ENCODE measurements around the gene HSBP1L1.
"Not testable (repeated sequence)": the region's sequence is repeated elsewhere in the genome, so short reads cannot be mapped to it uniquely, and the experiment has no call there.

Gene HSBP1L1

DNA sequence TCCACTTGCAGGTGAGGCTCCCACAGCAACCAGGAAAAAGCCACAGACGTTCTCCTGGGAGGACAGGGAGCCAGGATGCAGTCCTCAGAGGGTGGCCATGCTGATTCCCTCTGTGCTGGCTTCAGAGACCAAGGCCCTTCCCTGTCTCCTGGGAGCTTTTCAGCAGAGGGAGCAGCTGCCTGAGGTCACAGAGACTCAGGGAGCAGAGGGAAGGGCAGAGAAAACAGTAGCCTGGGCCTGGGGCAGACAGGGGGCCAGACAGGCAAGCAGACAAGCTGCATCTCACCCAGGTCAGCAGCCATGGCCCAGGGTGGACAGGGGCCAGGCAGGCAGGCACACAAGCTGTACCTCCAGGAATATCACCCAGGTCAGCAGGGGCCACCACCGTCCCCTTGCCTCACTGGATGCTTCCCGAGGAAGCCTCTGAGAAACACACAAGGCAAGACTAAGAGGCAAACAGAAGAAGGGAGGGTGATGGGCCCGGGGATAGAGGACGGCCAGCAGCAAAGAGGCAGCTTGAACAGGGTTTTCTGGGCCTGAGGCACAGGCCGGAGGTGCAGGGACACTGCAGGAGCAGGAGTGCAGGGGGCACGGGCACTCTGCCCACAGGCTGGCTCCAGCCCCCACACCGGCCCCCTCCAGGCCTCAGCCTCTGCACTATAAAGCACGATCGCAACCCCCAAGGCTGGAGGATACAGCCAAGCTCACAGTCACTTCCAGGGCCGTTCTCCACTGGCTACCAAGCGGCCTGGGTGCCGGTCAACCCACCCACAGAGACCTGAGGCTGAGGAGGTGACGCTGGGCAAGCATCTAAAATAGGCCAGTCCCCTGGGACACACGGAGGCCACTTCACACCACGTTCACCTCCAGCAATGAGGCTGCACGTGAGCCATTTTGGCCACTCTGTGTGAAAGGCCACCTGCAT is 19.1 kb upstream of the HSBP1L1 start:
- peak; percentile 49 for DNase-seq

DNA sequence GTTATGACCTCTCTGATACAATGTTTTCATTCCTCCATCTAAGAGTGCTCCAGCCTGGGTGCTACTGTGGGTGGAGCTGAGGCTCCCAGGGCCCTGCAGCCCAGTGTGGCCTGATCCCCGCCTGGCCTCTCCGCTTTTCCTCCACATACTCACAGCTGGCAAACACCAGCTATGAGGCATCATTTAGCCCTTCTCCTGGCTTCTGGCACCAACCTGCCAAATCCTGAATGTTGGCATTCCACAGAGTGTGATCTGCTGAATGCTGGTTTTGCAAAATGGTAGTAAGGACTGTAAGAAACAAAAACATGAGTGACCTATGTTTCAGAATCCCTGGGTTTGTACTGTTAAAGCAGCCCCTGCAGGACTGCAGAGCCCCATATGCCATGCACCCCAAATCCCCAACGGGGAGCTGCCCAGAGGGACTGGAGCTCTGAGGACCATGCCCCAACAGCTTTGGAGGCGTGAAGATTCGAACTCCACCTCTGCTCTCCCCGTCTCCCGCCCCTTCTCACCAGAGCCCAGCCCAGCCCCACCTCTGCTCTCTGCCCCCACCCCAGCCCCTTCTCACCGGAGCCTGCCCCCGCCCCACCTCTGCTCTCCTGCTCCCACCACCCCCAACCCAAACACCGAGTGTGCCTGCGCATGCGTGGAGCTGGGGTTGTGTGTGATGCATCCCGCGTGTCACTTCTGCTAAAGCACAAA is 17.2 kb upstream of the HSBP1L1 start:
- peak; percentile 40 for DNase-seq

DNA sequence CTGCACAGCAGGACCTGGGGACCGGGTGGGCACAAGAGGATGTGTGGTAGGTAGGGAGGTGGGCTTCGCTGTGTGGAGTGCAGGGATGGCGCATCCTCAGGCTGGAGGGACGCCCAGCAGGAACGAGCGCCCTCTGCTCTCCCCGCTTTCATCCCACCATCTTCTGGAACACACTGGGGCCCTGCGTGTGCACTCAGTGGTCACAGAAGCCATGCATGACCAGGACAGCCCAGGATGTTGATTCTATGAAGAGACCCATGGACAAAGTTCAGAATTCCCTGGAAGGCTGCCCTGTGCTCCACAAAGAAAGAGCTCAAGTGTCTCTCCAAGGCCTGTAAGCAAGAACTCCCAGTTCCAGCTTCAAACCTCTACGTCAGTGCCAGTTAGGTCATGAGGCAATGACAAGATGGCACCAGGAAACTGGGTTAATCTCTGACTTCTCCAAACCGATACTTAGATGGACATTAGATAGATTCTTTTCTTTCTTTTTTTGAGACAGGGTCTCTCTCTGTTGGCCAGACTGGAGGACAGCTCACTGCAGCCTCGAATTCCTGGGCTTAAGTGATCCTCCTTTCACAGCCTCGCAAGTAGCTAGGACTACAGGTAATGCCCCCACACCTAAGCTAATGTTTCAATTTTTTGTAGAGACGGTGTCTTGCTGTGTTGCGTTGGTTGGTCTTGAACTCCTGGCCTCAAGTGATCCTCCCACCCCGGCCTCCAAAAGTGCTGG is 16.4 kb upstream of the HSBP1L1 start:
- DNase-seq, result peak; percentile 20

DNA sequence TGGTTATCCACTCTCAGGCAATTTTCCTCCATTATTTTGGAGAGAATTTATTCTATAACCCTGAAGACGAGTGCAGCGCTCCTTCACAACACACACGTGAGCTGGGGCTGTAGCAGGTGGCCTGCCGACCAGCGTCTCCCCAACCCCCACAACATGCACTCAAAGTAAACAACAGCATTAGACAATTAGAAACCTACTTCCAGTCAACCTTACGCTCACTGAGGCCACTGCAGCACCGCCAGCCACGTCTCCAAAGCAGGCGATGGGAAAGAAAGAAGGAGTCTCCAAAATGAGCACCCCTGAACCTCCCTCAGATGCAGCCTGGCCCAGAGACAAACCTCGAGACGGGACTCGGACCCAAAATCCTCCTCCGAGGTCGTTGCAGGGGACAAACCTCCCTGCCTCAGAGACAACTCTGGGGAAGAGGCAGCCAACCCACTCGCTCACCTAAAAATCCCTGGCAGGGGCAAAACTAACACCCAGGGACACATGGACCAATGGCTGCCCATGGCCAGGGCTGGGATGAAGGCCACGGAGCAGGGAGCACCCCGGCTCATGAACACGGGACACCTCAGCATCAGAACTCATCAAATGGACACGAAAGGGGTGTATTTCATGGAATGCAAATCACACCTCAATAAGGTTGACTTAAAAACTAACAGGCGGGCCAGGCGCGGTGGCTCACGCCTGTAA is 15.6 kb upstream of the HSBP1L1 start:
- peak; percentile 44 for DNase-seq

DNA sequence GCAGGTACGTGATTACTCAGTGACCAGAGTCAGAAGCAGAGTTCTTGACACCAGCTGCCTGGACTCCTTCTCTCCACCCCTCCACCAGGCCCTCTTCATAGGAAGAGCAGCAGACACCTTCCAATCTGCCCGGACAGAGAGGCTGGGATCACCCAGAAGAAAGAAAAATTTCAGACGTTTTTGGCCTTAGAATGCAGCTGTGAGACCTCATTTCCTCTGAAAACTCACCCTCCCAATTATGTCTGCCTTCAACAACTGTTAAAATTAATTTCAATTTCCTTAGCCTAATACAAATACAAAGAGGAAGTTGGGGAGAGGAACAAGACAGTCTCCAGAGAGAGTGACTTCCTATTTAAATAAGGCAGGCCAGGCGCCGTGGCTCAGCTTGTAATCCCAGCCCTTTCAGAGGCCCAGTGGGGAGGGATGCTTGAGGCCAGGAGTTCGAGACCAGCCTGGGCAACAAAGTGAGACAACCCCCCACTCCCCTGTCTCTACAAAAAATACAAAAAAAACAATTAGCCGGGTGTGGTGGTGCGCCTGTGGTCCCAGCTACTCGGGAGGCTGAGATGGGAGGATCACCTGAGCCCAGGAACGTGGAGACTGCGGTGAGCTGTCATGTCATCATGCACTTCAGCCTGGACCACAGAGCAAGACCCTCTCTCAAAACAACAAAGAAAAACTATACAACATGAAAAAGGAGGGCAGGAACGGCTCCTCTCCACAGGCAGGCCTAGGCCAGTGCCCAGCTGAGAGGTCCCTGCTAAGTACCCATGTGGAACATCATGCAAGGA is 14.6 kb upstream of the HSBP1L1 start:
- DNase-seq, result peak; percentile 51

DNA sequence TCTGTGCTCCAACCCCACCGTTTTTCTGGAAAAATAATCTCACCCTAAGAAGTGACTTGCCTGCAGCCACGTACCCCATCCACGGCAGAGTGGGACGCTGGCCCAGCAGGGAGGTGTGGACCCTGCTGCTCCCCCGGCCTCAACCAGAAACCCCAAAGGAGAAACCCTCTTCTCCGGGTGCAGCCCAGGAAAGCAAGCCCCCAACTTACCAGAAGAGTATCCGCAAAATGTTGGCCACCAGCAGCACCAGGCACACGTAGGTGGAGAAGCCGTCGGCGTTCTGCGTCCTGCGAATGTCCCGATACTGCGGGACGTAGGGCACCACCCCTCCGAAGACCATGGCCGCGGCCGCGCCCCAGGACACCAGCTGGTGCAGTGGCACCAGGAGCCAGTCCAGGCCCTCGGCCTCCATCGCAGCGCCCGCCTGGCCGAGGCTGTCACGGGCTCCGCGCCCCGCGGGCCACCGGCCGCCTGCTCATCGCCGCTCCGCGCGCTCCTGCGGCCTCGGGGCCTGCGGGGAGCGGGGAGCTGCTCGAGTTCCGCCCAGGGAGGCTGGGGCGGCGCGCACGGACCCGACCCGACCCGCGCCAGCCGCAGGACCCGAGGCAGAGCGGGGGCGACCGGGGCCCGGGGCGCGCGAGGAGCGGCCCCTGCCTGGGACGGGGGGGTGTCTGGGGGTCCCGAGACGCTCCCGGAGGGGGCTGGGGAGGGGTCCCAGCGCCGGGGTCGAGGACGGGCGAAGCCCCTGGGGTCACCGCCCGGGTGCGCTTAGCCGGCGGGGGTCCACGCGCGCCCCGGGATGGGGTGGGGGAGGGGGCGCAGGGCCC is 13.7 kb upstream of the HSBP1L1 start:
- DNase-seq, result peak; percentile 63

DNA sequence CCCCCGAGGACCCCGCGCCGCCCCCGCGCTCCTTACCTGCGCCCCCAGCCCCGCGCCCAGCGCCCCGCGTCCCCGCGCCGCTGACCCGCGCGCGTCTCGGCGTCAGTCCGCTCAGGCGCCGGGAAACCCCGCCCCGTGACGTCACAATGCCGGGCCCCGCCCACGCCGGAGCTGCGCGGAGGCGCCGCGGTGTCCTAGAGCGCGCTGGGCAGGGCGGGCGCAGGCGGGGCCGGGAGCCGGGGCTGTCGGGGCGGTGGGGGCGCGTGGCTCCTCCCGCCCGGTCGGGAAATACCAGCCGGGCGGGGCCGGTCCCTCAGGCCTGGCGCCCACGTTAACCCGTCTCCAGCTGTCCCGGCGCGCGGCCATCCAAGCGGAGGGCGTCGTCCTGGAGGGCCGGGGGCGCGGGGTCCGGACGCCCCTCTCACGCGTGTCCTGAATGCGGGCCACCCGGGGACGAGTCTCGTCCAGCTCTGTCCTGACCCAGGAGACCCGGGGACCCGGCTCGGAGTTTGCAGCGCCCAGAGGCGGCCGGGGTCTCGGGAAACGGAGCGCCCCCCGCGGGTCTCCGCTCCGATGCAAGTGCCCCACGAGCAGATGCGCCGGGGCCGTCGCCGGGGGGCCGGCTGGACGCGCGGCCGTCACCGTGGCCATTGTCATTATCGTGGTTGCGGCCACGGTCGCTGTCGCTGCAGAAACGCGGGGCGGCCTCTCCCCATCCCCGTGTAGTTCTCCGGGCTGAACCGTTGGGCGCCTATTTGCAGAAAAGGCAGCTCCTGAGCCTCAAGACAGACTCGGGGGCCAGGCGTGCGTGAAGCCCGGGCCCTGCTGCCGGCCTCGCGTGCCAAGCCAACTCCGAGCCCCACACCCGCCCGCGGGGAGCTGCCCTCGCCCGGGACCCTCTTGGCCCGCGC is 12.6 kb upstream of the HSBP1L1 start, which contains the start of gene SLC66A2:
Gene SLC66A2, minus strand, starts transcription at position 109 of the 911 bp plus-strand sequence. CDS start 727 bp downstream, outside the sequence.
- peak; percentile 100 for DNase-seq

DNA sequence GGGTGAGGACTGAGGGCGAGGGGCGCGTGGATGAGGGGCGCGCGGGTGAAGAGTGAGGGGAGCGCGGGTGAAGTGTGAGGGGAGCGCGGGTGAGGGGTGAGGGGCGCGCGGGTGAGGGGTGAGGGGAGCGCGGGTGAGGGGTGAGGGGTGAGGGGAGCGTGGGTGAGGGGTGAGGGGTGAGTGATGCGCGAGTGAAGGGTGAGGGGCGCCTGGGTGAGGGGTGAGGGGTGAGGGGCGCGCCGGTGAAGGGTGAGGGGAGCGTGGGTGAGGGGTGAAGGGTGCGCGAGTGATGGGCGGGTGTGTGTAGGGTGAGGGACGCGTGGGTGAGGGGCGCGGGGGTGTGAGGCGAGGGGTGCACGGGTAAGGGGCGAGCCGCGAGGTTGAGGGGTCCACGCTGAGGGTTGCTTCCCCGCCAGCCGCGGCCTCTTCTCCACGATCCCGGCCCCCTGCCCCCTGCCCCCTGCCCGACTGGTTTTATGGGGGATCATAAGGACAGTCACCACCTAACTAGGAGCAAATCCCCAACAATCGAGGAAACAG is 11.9 kb upstream of the HSBP1L1 start:
- no peak for DNase-seq

DNA sequence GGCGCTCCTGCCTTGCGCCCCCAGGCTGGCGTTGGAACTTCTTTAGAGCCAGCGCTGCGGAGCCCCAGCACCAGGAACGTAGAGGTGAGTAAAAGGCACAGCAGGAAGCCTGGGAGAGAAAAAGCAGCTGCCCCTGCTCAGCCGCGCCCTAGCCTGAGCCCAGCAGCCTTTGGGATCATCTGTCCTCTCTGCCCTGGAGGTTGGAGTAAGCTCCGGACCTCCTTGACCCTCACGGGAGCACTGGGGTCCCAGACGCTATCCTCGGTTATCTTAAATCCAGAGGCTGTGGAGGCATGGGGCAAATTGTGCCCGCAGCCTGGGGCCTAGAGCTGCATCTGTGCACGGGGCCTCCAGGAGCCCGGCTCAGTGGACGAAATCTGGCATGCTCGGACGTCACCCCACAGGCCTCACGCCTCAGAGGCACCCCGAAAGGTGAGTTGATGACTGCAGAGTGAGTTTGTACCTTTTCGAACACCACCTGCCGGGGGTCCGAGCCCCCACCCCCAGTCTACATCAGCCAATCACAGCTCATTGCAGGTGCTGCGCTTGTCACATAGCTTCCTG is 11.4 kb upstream of the HSBP1L1 start:
- DNase-seq, result peak; percentile 50

DNA sequence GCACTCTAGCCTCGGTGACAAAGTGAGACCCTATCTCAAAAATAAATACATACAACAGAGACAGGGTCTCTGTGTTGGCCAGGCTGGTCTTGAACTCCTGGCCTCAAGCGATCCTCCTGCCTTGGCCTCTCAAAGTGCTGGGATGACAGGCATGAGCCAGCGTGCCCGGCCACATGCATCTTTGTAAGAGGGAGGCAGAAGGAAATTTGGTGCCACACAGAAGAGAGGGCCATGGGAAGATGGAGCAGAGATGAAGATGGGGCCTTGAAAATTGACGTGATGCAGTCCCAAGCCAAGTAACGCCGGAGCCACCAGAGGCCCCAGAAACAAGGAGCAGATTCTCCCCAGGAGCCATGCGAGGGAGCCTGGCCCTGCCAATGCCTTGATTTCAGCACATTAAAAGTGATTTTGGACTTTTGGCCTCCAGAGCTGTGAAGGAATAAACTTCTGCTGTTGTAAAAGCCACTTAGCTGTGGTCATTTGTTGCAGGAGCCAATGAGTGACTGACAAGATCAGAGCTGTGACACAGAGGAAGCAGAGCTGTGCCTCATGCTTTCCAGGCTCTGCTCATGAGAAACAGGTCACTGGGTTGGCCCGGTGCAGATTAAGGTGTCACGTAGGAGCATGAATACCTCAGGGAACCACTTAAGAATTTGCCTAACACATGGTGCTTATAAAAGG is 10.3 kb upstream of the HSBP1L1 start:
- peak; percentile 59 for DNase-seq

DNA sequence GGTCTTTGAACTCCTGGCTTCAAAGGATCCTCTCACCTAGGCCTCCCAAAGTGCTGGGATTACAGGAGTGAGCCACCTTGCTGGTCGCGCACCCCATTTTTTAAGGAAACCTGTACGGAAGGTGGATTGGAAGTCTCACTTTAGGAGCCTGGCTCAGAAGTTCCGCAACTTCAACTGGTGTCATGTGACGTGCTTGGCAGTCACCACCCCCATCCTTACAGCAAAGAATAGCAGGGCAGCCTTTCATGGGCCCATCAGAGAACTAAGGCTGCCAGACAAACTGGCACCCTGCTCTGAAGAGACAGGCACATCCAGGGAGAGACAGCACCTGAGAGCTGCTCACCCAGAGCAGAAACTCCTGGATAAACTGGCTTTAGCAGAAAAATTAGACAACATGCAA is 9.7 kb upstream of the HSBP1L1 start:
- DNase-seq, result peak; percentile 30

DNA sequence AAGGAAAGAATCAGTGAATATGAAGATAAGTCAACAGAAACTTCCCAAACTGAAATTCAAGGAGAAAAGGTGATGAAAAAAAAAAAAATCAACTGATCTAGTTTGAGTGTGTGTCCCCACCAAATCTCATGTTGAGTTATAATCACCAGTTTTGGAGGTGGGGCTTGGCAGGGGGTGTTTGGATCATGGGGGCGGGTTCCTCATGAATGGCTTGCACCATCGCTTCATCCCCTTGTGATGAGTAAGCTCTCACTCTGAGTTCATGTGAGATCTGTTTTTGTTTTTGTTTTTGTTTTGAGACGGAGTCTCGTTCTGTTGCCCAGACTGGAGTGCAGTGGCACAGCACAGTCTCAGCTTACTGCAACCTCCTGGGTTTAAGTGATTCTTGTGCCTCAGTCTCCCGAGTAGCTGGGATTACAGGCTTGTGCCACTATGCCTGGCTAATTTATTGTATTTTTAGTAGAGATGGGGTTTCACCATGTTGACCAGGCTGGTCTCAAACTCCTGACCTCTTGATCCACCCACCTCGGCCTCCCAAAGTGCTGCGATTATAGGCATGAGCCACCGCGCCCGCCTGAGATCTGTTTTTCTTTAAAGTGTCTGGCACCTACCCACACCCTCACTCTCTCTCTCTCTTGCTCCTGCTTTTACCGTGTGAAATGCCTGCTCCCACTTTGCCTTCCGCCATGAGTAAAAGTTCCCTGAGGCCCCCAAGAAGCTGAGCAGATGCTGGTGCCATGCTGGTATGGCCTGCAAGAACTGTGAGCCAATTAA is 9.0 kb upstream of the HSBP1L1 start:
- DNase-seq, result peak; percentile 50

DNA sequence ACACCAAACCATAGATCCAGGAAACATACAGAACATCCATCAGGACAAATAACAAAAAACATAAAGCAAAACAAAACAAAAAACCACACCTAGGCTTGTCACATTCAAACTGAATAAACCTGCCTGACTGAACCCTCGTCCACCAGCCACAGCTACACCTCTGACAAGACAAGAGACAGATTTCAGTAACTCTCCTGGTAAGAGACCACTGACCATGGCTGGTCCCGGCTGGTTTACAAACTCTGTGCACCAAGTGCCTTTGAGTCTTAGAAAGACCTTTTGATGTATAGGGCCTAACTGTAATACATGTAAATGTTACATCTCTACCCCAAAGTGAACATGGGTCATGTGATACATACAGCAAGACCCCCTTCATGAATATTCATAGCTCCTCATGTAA is 8.2 kb upstream of the HSBP1L1 start:
- peak; percentile 15 for DNase-seq

DNA sequence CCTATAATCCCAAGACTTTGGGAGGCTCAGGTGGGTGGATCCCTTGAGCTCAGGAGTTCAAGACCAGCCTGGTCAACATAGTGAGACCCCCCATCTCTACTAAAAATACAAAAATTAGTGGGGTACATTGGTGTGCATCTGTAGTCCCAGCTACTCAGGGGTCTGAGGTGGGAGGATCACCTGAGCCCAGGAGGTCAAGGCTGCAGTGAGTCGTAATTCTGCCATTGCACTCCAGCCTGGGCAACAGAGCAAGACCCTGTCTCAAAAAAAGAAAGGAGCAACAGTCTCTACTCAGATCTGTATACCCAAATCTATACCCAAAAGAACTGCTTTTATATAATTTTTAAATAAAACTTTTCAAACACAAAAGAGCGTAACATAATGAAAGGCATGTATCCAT is 5.5 kb upstream of the HSBP1L1 start:
- no peak for DNase-seq

DNA sequence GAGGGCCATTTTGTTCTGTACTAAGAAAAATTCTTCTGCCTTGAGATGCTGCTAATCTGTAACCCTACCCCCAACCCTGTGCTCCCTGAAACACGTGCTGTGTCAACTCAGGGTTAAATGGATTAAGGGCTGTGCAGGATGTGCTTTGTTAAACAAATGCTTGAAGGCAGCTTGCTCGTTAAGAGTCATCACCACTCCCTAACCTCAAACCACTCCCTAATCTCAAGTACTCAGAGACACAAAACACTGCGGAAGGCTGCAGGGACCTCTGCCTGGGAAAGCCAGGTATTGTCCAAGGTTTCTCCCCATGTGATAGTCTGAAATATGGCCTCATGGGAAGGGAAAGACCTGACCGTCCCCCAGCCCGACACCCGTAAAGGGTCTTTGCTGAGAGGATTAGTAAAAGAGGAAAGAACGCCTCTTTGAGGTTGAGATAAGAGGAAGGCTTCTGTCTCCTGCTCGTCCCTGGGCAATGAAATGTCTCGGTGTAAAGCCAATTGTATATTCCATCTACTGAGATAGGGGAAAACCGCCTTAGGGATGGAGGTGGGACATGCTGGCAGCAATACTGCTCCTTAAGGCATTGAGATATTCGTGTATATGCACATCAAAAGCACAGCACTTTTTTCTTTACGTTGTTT is 4.2 kb upstream of the HSBP1L1 start:
- not testable (repeated sequence) for DNase-seq

DNA sequence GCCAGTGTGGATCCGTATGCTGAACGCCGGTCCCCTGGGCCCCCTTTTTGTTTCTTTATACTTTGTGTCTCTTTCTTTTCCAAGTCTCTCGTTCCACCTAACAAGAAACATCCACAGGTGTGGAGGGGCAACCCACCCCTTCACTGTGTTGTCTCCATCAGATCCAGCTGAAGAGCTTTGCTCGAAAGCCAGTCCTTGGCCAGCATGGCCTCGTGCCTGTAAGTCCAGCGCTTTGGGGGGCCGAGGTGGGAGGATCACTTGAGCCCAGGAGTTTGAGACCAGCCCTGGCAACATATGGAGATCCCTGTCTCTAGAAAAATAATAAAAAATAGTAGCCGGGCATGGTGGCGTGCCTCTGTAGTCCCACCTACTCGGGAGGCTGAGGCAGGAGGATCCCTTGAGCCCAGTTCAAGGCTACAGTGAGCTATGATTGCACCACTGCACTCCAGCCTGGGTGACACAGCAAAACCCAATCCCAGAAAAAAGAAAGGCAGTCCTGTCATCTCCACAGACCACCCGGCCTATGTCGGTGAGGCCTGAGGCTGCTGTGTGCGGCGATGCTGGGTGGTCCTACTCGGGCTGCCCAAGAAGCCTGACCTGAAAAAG is 3.4 kb upstream of the HSBP1L1 start:
- DNase-seq, result no peak
